ENCODE measurements around the gene RPN1. TPM values are rescaled to one million over a fixed set of nuclear protein-coding genes. Genes with fewer than 3 reads are reported as not detected.

The RPN1 gene
- total and polyA plus RNA-seq, 2 donors (not counting 3 experiments of a cell fraction or from before 2014, with no cell fraction given), result 250 to 266 TPM

- Histone ChIP-seq H3K27me3 (ENCODE audit: control insufficient read depth in 2 of 2, insufficient read depth in 2 of 2, low read length in 2 of 2) (peaks cover 0 to 4% of the 10 kb centered on the region in 2 experiments), H3K27ac (ENCODE audit: insufficient read depth, low read depth, low read length) (no peak overlapping the region), H3K9me1 (replicated peaks; ENCODE audit: control insufficient read depth, extremely low read depth, insufficient read depth, low read length) (no peaks in the 10 kb centered on the region), H4K20me1 (replicated peaks; ENCODE audit: control insufficient read depth, extremely low read depth, insufficient read depth, low read length) (no peaks in the 10 kb centered on the region), H3K4me2 (ENCODE audit: insufficient read depth, low read length) (no peak overlapping the region), H2AFZ (ENCODE audit: low read depth, low read length) (no peak overlapping the region), H3K9me3 (replicated peaks; ENCODE audit: control insufficient read depth, insufficient read depth, low read length) (no peaks in the 10 kb centered on the region), H3K36me3 (ENCODE audit: control insufficient read depth in 2 of 2, extremely low read depth in 1 of 2, insufficient read depth in 2 of 2, low read length in 2 of 2) (no peaks in the 10 kb centered on the region), H3K4me3 (replicated peaks in 1 of 3; ENCODE audit: insufficient read depth in 1 of 3, low read depth in 1 of 3, low read length in 3 of 3) (no peak overlapping the region), H3K4me1 (ENCODE audit: control insufficient read depth, extremely low read depth, insufficient read depth, low read length) (peaks cover 3% of the 10 kb centered on the region), H3K79me2 (ENCODE audit: control insufficient read depth, insufficient read depth, low read length) (no peaks in the 10 kb centered on the region), H3K9ac (replicated peaks; ENCODE audit: extremely low read depth, insufficient read depth, low read length) (no peak overlapping the region)
- intact Hi-C loops (cut with micrococcal nuclease), result no loop called here
- no TSS peak for BruUV-seq (replicated peaks)
- no peak for DNase-seq (ENCODE audit: low read depth, low spot score)
- peak; percentile 71 for FAIRE-seq
- POLR2A ChIA-PET, result no interaction called here
- dilution Hi-C loops (cut with MboI; ENCODE audit: extremely low pct_ligation_motif_present, low sequenced_read_pairs), result loop anchor here (25.0 kb wide), 1 partner anchor 155 kb away; no protein-coding TSS in a partner anchor
- TF ChIP-seq GATA2 (IDR thresholded peaks at IDR 0.05; ENCODE audit: insufficient read depth, insufficient read length, low read depth, low read length) (no peak), EZH2 (IDR thresholded peaks at IDR 0.05; ENCODE audit: borderline replicate concordance, low read depth, low read length, severe bottlenecking) (no peak), POLR2A (IDR thresholded peaks at IDR 0.05; ENCODE audit: low read depth, low read length) (no peak)
- CTCF ChIA-PET, result interaction anchor here (1.0 to 2.5 kb wide), 5 partner anchors 11 to 416 kb away, joined by 3 to 13 read pairs (median 3); no protein-coding TSS in a partner anchor
Measured at GRCh38 chr3:128591738-128592426, 58.7 kb downstream of the RPN1 start.

- H4K20me1 ChIP-seq (replicated peaks; ENCODE audit: control insufficient read depth, extremely low read depth, insufficient read depth, low read length), result no peaks in the 10 kb centered on the region
Measured at GRCh38 chr3:128590948-128591347, 59.7 kb downstream of the RPN1 start.

More at GRCh38 chr3:128590948-128591347, 59.7 kb downstream of the RPN1 start:
- DNase-seq (ENCODE audit: low read depth, low spot score) (no peak), FAIRE-seq (no peak)
- Histone ChIP-seq H3K4me1 (ENCODE audit: control insufficient read depth, extremely low read depth, insufficient read depth, low read length) (peaks cover 3% of the 10 kb centered on the region), H3K9me3 (replicated peaks; ENCODE audit: control insufficient read depth, insufficient read depth, low read length) (no peaks in the 10 kb centered on the region), H3K9ac (replicated peaks; ENCODE audit: extremely low read depth, insufficient read depth, low read length) (no peak overlapping the region), H3K79me2 (ENCODE audit: control insufficient read depth, insufficient read depth, low read length) (no peaks in the 10 kb centered on the region), H3K36me3 (ENCODE audit: control insufficient read depth in 2 of 2, extremely low read depth in 1 of 2, insufficient read depth in 2 of 2, low read length in 2 of 2) (no peaks in the 10 kb centered on the region), H3K4me2 (ENCODE audit: insufficient read depth, low read length) (no peak overlapping the region), H3K4me3 (replicated peaks in 1 of 3; ENCODE audit: insufficient read depth in 1 of 3, low read depth in 1 of 3, low read length in 3 of 3) (no peak overlapping the region), H3K9me1 (replicated peaks; ENCODE audit: control insufficient read depth, extremely low read depth, insufficient read depth, low read length) (no peaks in the 10 kb centered on the region), H3K27me3 (ENCODE audit: control insufficient read depth in 2 of 2, insufficient read depth in 2 of 2, low read length in 2 of 2) (peaks cover 0 to 4% of the 10 kb centered on the region in 2 experiments), H3K27ac (ENCODE audit: insufficient read depth, low read depth, low read length) (no peak overlapping the region), H2AFZ (ENCODE audit: low read depth, low read length) (no peak overlapping the region)
- intact Hi-C loops (cut with micrococcal nuclease), result no loop called here
- no TSS peak for BruUV-seq (replicated peaks)
- TF ChIP-seq CTCF (IDR thresholded peaks at IDR 0.05; ENCODE audit: extremely low read depth in 1 of 2, insufficient read depth in 1 of 2, low read depth in 1 of 2, low read length in 2 of 2) (peak in 1 of 2 donors; percentile 39), POLR2A (IDR thresholded peaks at IDR 0.05; ENCODE audit: low read depth, low read length) (no peak)
- POLR2A ChIA-PET, result no interaction called here
- dilution Hi-C loops (cut with MboI; ENCODE audit: extremely low pct_ligation_motif_present, low sequenced_read_pairs), result loop anchor here (25.0 kb wide), 1 partner anchor 154 kb away; no protein-coding TSS in a partner anchor
- CTCF ChIA-PET, result interaction anchor here (1.0 to 2.5 kb wide), 5 partner anchors 10 to 415 kb away, joined by 3 to 13 read pairs (median 3); no protein-coding TSS in a partner anchor
